WERI-Rb-1 (cell line): Measurements from ENCODE around the gene L3HYPDH.

Experiments used
- DNase-seq: peaks from one replicate; pipeline ENCODE4 v3.0.0-alpha.2; 2020
- H3K27ac ChIP-seq: fragments of 250-450 bp; sonication (Bioruptor Pico); 2 replicates; pipeline ENCODE4 v1.5.1; 2020; ENCODE audit warnings: mild to moderate bottlenecking, moderate library complexity
- H3K27me3 ChIP-seq: fragments of 250-450 bp; sonication (Bioruptor Pico); 2 replicates; pipeline ENCODE4 v1.5.1; 2021; ENCODE audit warnings: mild to moderate bottlenecking, low read depth, moderate library complexity; ENCODE audit not compliant: insufficient read depth, severe bottlenecking
- H3K36me3 ChIP-seq: fragments of 250-450 bp; sonication (Bioruptor Pico); 2 replicates; pipeline ENCODE4 v1.5.1; 2020; ENCODE audit warnings: mild to moderate bottlenecking, moderate library complexity
- H3K4me3 ChIP-seq: 2 replicates; pipeline ENCODE4 v1.5.1; 2011; ENCODE audit warnings: low read depth, mild to moderate bottlenecking, control low read depth, low read length
- H3K9me3 ChIP-seq: fragments of 250-450 bp; sonication (Bioruptor Pico); 2 replicates; pipeline ENCODE4 v1.5.1; 2021; ENCODE audit warnings: mild to moderate bottlenecking, moderate library complexity; ENCODE audit not compliant: severe bottlenecking
- CTCF ChIP-seq: IDR thresholded peaks from 2 replicates; pipeline ENCODE4 v1.5.1; 2011; ENCODE audit warnings: low read depth, mild to moderate bottlenecking, control low read depth, inconsistent platforms, low read length

Gene L3HYPDH

GRCh38 chr14:59480166-59480565 lies 4.0 kb downstream of the L3HYPDH start:
- peaks cover 9% of the 10 kb centered on the region for H3K36me3 ChIP-seq
- no peak for DNase-seq
- H3K9me3 ChIP-seq = no peaks in the 10 kb centered on the region
- no peak overlapping the region for H3K4me3 ChIP-seq
- no peaks in the 10 kb centered on the region for H3K27me3 ChIP-seq
- no peak overlapping the region for H3K27ac ChIP-seq
- TF ChIP-seq CTCF = no peak

- H3K4me3 ChIP-seq = no peak overlapping the region
- no peak overlapping the region for H3K27ac ChIP-seq
- TF ChIP-seq CTCF = no peak
- H3K36me3 ChIP-seq = peaks cover 10% of the 10 kb centered on the region
- H3K9me3 ChIP-seq = no peaks in the 10 kb centered on the region
- DNase-seq = no peak
- H3K27me3 ChIP-seq = no peaks in the 10 kb centered on the region
These were observed 5.7 kb downstream of the L3HYPDH start for GRCh38 chr14:59478540-59478939.

- Histone ChIP-seq H3K36me3 (peaks cover 10% of the 10 kb centered on the region), H3K27ac (no peak overlapping the region), H3K9me3 (no peaks in the 10 kb centered on the region), H3K27me3 (no peaks in the 10 kb centered on the region), H3K4me3 (no peak overlapping the region)
- DNase-seq = no peak
- TF ChIP-seq CTCF = no peak
These were observed 8.5 kb downstream of the L3HYPDH start for GRCh38 chr14:59475709-59476108.

GRCh38 chr14:59474172-59474571 lies 10.0 kb downstream of the L3HYPDH start:
- H3K27ac ChIP-seq = no peak overlapping the region
- no peaks in the 10 kb centered on the region for H3K9me3 ChIP-seq
- no peak for TF ChIP-seq CTCF
- no peak overlapping the region for H3K4me3 ChIP-seq
- no peak for DNase-seq
- H3K27me3 ChIP-seq = no peaks in the 10 kb centered on the region
- H3K36me3 ChIP-seq = peaks cover 10% of the 10 kb centered on the region

- Histone ChIP-seq H3K36me3 (peaks cover 9% of the 10 kb centered on the region; the same call in 1 of the 2 replicates), H3K9me3 (no peaks in the 10 kb centered on the region), H3K27ac (peak within 1 kb of the TSS; percentile 49), H3K4me3 (peak within 1 kb of the TSS; percentile 69), H3K27me3 (no peaks in the 10 kb centered on the region)
- TF ChIP-seq CTCF = no peak
- DNase-seq = no peak
These were observed 18.7 kb downstream of the L3HYPDH start, which contains the start of gene GPR135 for GRCh38 chr14:59465316-59466135. TSS of gene GPR135 (minus strand) at chr14:59465380. CDS start at chr14:59465226, 154 bp downstream.
